HepG2 (cell line): ENCODE data around the gene CELF2. TPM values are rescaled to one million over a fixed set of nuclear protein-coding genes. Genes with fewer than 3 reads are reported as not detected.

ENCODE experiments used
- POGZ ChIP-seq: sonication (generic); formaldehyde crosslinking; IDR thresholded peaks from 2 replicates; pipeline ENCODE4 v1.4.0; 2020; ENCODE audit warnings: mild to moderate bottlenecking, missing genetic modification reagents
- PRPF4 ChIP-seq: fragments of 200-400 bp; formaldehyde crosslinking; IDR thresholded peaks from 2 replicates; pipeline ENCODE4 v1.6.1; 2016; ENCODE audit warnings: low read length, low read depth; ENCODE audit not compliant: poor library complexity, severe bottlenecking
- U2AF1 ChIP-seq: fragments of 200-400 bp; formaldehyde crosslinking; optimal IDR thresholded peaks from 2 replicates; pipeline ENCODE3; 2017; ENCODE audit warnings: mild to moderate bottlenecking, low read depth, low read length
- ZNF530 ChIP-seq: sonication (generic); formaldehyde crosslinking; IDR thresholded peaks from 2 replicates; pipeline ENCODE4 v1.5.0; 2020; ENCODE audit warnings: low read depth, mild to moderate bottlenecking, missing genetic modification reagents
- polyA plus RNA-seq, 8 experiments: library from polyadenylated mRNA; depleted of rRNA in 3 of 8; stranded (reverse) in 7 of 8; unstranded in 1 of 8; fragments of >200 nt; fragmentation: Illumina TruSeq in 4 of 8; extraction: Trizol in 4 of 8; gene quantifications; 2 replicates each; pipeline versions ENCODE4 v1.2.1 to v1.2.3, GENCODE V29; 2011 to 2016; ENCODE audit warnings: low read depth in 4 of 8, missing spikeins in 1 of 8, mixed read lengths in 1 of 8; ENCODE audit not compliant: insufficient read depth in 1 of 8
- total RNA-seq, 5 experiments: library from RNA; depleted of rRNA; stranded (reverse); fragments of >200 nt; fragmentation: Illumina TruSeq; extraction: Trizol; gene quantifications; 2 replicates each; pipeline ENCODE4 v1.2.3, GENCODE V29; 2016; ENCODE audit warnings: low read depth in 1 of 5
- TF ChIP-seq, protein P1 (sequence below): sonication (generic); formaldehyde crosslinking; IDR thresholded peaks from 2 replicates; pipeline ENCODE4 v1.4.0; 2020; ENCODE audit warnings: missing genetic modification reagents
- TF ChIP-seq, protein P2 (sequence below): sonication (generic); formaldehyde crosslinking; IDR thresholded peaks from 2 replicates; pipeline ENCODE4 v1.4.0; 2020; ENCODE audit warnings: missing genetic modification reagents
- TF ChIP-seq, protein P3 (sequence below): sonication (generic); formaldehyde crosslinking; IDR thresholded peaks from 2 replicates; pipeline ENCODE4 v1.5.0; 2020; ENCODE audit warnings: mild to moderate bottlenecking, missing genetic modification reagents
- TF ChIP-seq, protein P4 (sequence below): IDR thresholded peaks from 2 replicates; pipeline ENCODE4 v1.6.1; 2016; ENCODE audit warnings: low read depth, missing genetic modification reagents, missing compliant biosample characterization
- TF ChIP-seq, protein P5 (sequence below): sonication (generic); formaldehyde crosslinking; IDR thresholded peaks from 2 replicates; pipeline ENCODE4 v1.5.0; 2020; ENCODE audit warnings: mild to moderate bottlenecking, missing genetic modification reagents, moderate library complexity

CELF2 gene
- total and polyA plus RNA-seq, 2 of the 13 experiments (the other 11 are each of a cell fraction or from before 2014, with no cell fraction given), result not detected

DNA sequence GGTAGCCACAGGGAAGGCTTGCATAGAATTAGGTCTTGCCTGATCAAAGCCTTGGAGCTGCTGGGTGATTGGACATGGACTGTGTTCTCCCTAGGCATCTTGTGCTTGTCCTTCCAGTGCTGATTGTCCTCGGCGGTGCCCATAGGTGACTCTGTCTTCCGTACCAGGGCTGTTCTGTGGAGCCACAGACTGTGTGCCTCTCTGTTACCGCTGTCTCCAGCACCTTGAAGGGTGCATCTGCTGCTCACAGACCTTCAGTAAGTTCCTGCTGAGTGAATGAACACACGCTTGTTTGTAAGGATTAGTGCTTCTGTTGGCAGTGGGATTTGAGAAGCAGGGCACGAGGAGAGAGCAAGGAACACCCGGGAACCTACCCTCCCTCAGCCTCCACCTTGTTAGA is 116.7 kb downstream of the CELF2 start (continued):
- TF ChIP-seq, protein P1, sequence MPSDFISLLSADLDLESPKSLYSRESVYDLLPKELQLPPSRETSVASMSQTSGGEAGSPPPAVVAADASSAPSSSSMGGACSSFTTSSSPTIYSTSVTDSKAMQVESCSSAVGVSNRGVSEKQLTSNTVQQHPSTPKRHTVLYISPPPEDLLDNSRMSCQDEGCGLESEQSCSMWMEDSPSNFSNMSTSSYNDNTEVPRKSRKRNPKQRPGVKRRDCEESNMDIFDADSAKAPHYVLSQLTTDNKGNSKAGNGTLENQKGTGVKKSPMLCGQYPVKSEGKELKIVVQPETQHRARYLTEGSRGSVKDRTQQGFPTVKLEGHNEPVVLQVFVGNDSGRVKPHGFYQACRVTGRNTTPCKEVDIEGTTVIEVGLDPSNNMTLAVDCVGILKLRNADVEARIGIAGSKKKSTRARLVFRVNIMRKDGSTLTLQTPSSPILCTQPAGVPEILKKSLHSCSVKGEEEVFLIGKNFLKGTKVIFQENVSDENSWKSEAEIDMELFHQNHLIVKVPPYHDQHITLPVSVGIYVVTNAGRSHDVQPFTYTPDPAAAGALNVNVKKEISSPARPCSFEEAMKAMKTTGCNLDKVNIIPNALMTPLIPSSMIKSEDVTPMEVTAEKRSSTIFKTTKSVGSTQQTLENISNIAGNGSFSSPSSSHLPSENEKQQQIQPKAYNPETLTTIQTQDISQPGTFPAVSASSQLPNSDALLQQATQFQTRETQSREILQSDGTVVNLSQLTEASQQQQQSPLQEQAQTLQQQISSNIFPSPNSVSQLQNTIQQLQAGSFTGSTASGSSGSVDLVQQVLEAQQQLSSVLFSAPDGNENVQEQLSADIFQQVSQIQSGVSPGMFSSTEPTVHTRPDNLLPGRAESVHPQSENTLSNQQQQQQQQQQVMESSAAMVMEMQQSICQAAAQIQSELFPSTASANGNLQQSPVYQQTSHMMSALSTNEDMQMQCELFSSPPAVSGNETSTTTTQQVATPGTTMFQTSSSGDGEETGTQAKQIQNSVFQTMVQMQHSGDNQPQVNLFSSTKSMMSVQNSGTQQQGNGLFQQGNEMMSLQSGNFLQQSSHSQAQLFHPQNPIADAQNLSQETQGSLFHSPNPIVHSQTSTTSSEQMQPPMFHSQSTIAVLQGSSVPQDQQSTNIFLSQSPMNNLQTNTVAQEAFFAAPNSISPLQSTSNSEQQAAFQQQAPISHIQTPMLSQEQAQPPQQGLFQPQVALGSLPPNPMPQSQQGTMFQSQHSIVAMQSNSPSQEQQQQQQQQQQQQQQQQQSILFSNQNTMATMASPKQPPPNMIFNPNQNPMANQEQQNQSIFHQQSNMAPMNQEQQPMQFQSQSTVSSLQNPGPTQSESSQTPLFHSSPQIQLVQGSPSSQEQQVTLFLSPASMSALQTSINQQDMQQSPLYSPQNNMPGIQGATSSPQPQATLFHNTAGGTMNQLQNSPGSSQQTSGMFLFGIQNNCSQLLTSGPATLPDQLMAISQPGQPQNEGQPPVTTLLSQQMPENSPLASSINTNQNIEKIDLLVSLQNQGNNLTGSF (CRISPR knock-in tag), result no peak
- TF ChIP-seq, protein P2, sequence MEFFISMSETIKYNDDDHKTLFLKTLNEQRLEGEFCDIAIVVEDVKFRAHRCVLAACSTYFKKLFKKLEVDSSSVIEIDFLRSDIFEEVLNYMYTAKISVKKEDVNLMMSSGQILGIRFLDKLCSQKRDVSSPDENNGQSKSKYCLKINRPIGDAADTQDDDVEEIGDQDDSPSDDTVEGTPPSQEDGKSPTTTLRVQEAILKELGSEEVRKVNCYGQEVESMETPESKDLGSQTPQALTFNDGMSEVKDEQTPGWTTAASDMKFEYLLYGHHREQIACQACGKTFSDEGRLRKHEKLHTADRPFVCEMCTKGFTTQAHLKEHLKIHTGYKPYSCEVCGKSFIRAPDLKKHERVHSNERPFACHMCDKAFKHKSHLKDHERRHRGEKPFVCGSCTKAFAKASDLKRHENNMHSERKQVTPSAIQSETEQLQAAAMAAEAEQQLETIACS (CRISPR knock-in tag), result no peak
- no peak for TF ChIP-seq U2AF1
- TF ChIP-seq PRPF4, result no peak
- TF ChIP-seq, protein P3, sequence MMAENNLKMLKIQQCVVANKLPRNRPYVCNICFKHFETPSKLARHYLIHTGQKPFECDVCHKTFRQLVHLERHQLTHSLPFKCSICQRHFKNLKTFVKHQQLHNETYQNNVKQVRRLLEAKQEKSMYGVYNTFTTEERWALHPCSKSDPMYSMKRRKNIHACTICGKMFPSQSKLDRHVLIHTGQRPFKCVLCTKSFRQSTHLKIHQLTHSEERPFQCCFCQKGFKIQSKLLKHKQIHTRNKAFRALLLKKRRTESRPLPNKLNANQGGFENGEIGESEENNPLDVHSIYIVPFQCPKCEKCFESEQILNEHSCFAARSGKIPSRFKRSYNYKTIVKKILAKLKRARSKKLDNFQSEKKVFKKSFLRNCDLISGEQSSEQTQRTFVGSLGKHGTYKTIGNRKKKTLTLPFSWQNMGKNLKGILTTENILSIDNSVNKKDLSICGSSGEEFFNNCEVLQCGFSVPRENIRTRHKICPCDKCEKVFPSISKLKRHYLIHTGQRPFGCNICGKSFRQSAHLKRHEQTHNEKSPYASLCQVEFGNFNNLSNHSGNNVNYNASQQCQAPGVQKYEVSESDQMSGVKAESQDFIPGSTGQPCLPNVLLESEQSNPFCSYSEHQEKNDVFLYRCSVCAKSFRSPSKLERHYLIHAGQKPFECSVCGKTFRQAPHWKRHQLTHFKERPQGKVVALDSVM (CRISPR knock-in tag), result no peak
- no peak for TF ChIP-seq ZNF530 (CRISPR knock-in tag)
- TF ChIP-seq, protein P4, sequence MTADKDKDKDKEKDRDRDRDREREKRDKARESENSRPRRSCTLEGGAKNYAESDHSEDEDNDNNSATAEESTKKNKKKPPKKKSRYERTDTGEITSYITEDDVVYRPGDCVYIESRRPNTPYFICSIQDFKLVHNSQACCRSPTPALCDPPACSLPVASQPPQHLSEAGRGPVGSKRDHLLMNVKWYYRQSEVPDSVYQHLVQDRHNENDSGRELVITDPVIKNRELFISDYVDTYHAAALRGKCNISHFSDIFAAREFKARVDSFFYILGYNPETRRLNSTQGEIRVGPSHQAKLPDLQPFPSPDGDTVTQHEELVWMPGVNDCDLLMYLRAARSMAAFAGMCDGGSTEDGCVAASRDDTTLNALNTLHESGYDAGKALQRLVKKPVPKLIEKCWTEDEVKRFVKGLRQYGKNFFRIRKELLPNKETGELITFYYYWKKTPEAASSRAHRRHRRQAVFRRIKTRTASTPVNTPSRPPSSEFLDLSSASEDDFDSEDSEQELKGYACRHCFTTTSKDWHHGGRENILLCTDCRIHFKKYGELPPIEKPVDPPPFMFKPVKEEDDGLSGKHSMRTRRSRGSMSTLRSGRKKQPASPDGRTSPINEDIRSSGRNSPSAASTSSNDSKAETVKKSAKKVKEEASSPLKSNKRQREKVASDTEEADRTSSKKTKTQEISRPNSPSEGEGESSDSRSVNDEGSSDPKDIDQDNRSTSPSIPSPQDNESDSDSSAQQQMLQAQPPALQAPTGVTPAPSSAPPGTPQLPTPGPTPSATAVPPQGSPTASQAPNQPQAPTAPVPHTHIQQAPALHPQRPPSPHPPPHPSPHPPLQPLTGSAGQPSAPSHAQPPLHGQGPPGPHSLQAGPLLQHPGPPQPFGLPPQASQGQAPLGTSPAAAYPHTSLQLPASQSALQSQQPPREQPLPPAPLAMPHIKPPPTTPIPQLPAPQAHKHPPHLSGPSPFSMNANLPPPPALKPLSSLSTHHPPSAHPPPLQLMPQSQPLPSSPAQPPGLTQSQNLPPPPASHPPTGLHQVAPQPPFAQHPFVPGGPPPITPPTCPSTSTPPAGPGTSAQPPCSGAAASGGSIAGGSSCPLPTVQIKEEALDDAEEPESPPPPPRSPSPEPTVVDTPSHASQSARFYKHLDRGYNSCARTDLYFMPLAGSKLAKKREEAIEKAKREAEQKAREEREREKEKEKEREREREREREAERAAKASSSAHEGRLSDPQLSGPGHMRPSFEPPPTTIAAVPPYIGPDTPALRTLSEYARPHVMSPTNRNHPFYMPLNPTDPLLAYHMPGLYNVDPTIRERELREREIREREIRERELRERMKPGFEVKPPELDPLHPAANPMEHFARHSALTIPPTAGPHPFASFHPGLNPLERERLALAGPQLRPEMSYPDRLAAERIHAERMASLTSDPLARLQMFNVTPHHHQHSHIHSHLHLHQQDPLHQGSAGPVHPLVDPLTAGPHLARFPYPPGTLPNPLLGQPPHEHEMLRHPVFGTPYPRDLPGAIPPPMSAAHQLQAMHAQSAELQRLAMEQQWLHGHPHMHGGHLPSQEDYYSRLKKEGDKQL, result no peak
- TF ChIP-seq, protein P5, sequence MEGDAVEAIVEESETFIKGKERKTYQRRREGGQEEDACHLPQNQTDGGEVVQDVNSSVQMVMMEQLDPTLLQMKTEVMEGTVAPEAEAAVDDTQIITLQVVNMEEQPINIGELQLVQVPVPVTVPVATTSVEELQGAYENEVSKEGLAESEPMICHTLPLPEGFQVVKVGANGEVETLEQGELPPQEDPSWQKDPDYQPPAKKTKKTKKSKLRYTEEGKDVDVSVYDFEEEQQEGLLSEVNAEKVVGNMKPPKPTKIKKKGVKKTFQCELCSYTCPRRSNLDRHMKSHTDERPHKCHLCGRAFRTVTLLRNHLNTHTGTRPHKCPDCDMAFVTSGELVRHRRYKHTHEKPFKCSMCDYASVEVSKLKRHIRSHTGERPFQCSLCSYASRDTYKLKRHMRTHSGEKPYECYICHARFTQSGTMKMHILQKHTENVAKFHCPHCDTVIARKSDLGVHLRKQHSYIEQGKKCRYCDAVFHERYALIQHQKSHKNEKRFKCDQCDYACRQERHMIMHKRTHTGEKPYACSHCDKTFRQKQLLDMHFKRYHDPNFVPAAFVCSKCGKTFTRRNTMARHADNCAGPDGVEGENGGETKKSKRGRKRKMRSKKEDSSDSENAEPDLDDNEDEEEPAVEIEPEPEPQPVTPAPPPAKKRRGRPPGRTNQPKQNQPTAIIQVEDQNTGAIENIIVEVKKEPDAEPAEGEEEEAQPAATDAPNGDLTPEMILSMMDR (CRISPR knock-in tag), result no peak
- no peak for TF ChIP-seq POGZ (CRISPR knock-in tag)
